ENCODE results near the gene FAM227A.

Gene FAM227A

DNA sequence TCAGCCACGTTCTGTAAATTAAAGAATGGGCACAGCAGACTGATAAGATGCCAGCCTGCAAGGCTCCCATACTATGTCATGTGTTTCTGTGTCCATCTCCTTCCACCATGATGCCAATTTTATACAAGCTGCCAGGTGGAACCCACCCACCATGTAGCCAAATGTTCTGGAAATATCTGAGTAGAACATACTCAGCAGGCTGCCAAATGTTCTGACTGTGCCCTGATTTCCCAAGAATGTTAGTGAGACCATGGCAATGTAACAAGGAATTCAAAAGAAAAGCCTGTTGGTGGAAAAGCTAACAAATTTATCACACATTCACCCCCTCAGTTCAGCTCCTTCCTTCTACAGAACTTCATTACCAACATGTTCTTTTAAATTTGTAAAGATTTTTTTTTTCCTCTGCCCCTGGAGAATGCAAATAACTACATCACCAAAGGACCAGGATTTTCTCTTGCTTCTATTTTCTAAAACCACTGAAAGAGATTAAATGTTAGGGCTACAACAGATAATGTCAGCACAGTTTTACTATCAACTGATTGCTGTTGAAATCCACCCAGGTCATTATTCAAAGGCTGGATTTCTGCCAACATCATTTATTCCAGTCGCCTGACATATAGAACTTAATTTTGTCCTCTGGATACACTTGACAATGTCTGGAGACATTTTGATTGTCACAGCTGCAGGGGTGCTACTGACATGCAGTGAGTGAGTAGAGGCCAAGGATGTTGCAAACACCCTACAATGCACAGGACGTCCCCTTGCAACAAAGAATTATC is 89.3 kb downstream of the FAM227A start:
- no peak for DNase-seq (ENCODE audit: low read depth)
- TF ChIP-seq CTCF (conservative IDR thresholded peaks at IDR 0.05; ENCODE audit: low read depth, low read length) = no peak
- no peak overlapping the region for H3K4me3 ChIP-seq (ENCODE audit: low read length)

- DNase-seq (ENCODE audit: low read depth) = no peak
- no peak for TF ChIP-seq CTCF (conservative IDR thresholded peaks at IDR 0.05; ENCODE audit: low read depth, low read length)
- no peak overlapping the region for H3K4me3 ChIP-seq (ENCODE audit: low read length)
Measured at GRCh38 chr22:38565441-38565840, 90.8 kb downstream of the FAM227A start.

- no peak overlapping the region for H3K4me3 ChIP-seq (ENCODE audit: low read length)
- DNase-seq (ENCODE audit: low read depth) = no peak
- TF ChIP-seq CTCF (conservative IDR thresholded peaks at IDR 0.05; ENCODE audit: low read depth, low read length) = no peak
Measured at GRCh38 chr22:38564669-38565068, 91.5 kb downstream of the FAM227A start.

DNA sequence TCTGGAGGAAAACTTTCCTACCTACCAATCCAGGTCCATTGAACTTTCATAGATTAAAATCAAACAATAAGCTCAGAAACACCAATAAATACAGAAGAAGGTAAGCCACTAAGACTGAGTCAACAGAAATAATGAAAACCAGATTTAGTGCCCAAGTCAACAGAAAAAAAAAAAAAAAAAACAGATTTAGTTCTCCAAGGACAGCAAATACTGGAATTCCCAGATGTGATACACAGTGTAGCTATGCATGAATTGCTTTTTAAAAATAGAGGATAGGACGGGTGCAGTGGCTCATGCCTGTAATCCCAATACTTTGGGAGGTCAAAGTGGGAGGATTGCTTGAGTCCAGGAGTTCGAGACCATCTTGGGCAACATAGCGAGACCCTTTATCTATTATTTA is 101.9 kb downstream of the FAM227A start:
- H3K4me3 ChIP-seq (ENCODE audit: low read length) = no peak overlapping the region
- DNase-seq (ENCODE audit: low read depth) = no peak
- no peak for TF ChIP-seq CTCF (conservative IDR thresholded peaks at IDR 0.05; ENCODE audit: low read depth, low read length)

DNA sequence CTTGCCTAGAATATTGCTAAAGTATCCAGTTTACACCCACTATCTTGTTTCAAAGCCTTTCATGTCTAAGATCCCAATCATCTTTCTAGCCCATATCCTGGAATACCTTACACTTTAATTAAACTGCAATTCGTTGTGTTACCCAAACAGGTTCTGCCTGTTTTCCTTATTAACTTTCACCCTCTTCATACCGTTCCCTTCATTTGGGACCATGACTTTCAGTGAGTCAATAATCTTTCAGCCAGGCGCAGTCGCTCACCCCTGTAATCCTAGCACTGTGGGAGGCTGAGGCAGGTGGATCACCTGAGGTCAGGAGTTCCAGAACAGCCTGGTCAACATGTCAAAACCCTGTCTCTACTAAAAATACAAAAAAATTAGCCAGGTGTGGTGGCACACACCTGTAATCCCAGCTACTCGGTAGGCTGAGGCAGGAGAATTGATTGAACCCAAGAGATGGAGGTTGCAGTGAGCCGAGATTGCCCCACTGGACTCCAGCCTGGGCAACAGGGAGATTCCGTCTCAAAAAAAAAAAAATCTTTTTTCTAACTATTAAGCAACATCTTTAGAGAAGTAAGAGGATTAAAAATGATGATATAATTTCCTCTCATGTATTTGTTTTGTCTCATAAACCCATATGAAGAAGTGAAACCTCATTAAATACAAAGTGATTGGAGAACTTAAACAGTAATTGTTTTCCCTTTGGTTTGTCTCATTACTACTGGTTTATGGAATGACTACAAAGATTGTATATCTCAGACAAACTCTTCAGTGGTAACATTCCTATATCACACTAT is 106.9 kb downstream of the FAM227A start:
- DNase-seq (ENCODE audit: low read depth) = no peak
- H3K4me3 ChIP-seq (ENCODE audit: low read length) = no peak overlapping the region
- TF ChIP-seq CTCF (conservative IDR thresholded peaks at IDR 0.05; ENCODE audit: low read depth, low read length) = no peak

GRCh38 chr22:38540701-38541100 is 115.5 kb downstream of the FAM227A start:
- no peak for DNase-seq (ENCODE audit: low read depth)
- no peak overlapping the region for H3K4me3 ChIP-seq (ENCODE audit: low read length)
- TF ChIP-seq CTCF (conservative IDR thresholded peaks at IDR 0.05; ENCODE audit: low read depth, low read length) = no peak

Measured in retinal pigment epithelial cell (primary cell).